ENCODE measurements around the gene ZNF280D. TPM values are rescaled to one million over a fixed set of nuclear protein-coding genes. Genes with fewer than 3 reads are reported as not detected.

Gene ZNF280D
- total RNA-seq, 2 donors from 2014 or later: 28.3 to 38.7 TPM

DNA sequence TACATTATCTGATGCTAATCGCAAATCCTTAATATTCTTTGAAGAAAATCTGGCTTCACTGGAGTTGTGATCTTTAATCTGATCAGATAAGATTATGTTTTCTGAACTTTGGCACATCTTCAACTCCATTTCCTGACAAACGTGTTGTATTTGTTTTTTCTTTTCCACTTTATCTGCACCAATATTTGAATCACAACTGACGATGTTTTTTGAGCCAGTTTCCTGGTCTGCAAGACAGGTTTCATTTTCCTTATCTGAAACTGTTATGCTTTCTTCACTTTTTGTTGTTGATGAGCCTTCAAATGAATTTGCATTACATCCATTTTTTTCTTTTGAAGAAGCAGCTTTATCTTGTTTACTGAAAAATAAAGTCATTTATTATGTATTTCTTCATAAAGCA, 101.5 kb downstream of the ZNF280D start:
- no peak for ATAC-seq

DNA sequence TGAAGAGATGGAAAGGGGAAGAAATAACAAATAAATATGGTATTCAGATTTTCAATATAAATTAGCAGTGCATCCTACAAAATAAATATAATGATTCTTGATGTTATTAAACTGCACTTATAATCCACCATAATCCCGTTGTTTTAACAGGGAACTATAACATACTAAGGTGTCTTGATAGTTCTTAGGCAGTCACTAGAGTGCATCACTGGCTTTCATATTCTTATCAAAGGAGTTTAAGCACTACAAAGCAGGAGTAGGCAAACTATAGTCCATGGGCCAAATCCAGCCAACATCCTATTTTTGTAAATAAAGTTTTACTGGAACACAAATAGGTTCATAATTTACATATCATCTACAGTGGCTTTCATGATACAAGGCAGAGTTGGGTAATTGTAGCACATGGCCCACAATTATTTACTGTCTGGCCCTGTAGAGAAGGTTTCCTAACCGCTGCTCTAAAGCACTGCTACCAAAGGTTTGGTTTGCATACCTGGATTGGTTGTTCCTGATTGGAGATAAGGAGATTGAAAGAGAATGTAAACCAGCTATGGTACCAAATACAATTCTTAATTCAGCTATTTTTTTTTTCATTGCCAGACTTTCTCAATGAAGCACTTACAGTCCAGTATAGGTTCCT, 104.3 kb downstream of the ZNF280D start:
- H3K9me3 ChIP-seq: no peaks in the 10 kb centered on the region
- H3K4me1 ChIP-seq: no peaks in the 10 kb centered on the region
- TF ChIP-seq POLR2A (IDR thresholded peaks at IDR 0.05): no peak
- TF ChIP-seq, protein P1, sequence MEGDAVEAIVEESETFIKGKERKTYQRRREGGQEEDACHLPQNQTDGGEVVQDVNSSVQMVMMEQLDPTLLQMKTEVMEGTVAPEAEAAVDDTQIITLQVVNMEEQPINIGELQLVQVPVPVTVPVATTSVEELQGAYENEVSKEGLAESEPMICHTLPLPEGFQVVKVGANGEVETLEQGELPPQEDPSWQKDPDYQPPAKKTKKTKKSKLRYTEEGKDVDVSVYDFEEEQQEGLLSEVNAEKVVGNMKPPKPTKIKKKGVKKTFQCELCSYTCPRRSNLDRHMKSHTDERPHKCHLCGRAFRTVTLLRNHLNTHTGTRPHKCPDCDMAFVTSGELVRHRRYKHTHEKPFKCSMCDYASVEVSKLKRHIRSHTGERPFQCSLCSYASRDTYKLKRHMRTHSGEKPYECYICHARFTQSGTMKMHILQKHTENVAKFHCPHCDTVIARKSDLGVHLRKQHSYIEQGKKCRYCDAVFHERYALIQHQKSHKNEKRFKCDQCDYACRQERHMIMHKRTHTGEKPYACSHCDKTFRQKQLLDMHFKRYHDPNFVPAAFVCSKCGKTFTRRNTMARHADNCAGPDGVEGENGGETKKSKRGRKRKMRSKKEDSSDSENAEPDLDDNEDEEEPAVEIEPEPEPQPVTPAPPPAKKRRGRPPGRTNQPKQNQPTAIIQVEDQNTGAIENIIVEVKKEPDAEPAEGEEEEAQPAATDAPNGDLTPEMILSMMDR (IDR thresholded peaks at IDR 0.05): no peak
- no peak for ATAC-seq
- WGBS, 2 donors: 95% methylated on average over 2 of the region's 2 CpGs
- H3K36me3 ChIP-seq (replicated peaks in 1 of 2; ENCODE audit: insufficient read depth in 1 of 2, low read depth in 2 of 2): no peaks in the 10 kb centered on the region
- H3K4me3 ChIP-seq: no peak overlapping the region
- no peak for DNase-seq
- H3K27ac ChIP-seq: no peak overlapping the region
- intact Hi-C loops (cut with DNase I): no loop called here
- H3K27me3 ChIP-seq: no peaks in the 10 kb centered on the region

More for the DNA sequence above, 101.5 kb downstream of the ZNF280D start:
- H3K9me3 ChIP-seq: no peaks in the 10 kb centered on the region
- H3K4me3 ChIP-seq: no peak overlapping the region
- no peaks in the 10 kb centered on the region for H3K27me3 ChIP-seq
- no peak for DNase-seq
- H3K36me3 ChIP-seq (replicated peaks in 1 of 2; ENCODE audit: insufficient read depth in 1 of 2, low read depth in 2 of 2): no peaks in the 10 kb centered on the region
- intact Hi-C loops (cut with DNase I): no loop called here
- no peaks in the 10 kb centered on the region for H3K4me1 ChIP-seq
- H3K27ac ChIP-seq: peak overlapping the region in 1 of 4 donors; percentile 33
- WGBS, 2 donors: 31 to 32% methylated on average over 3 of the region's 3 CpGs
- no peak for TF ChIP-seq POLR2A (IDR thresholded peaks at IDR 0.05)
- TF ChIP-seq, protein P1 (IDR thresholded peaks at IDR 0.05): no peak

DNA sequence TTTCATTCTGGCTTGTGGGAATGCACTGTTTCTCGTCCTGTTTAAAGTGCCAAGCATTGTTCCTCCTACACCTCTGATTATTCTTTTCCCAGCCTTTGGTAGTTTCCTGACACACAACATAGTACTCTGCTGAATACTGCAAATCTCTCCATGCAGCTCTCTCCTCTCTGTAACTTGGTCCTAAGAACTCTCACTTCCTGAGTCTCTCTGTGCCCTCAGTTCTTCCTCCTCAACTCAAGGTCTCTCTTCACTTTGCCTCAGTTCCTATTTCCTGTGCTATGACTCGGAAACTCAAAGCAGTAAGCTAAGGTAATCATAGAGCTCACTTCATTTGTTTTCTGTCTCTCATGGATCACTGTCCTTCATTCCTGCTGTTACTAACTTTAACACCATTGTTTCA, 113.4 kb downstream of the ZNF280D start:
- Histone ChIP-seq H3K9me3 (no peaks in the 10 kb centered on the region), H3K36me3 (replicated peaks in 1 of 2; ENCODE audit: insufficient read depth in 1 of 2, low read depth in 2 of 2) (no peaks in the 10 kb centered on the region), H3K27me3 (no peaks in the 10 kb centered on the region), H3K4me1 (no peaks in the 10 kb centered on the region), H3K4me3 (no peak overlapping the region), H3K27ac (no peak overlapping the region)
- no peak for ATAC-seq
- no peak for TF ChIP-seq POLR2A (IDR thresholded peaks at IDR 0.05)
- TF ChIP-seq, protein P1 (IDR thresholded peaks at IDR 0.05): no peak
- intact Hi-C loops (cut with DNase I): no loop called here
- 48 to 57% methylated on average over 2 of the region's 2 CpGs for WGBS, 2 donors
- no peak for DNase-seq

DNA sequence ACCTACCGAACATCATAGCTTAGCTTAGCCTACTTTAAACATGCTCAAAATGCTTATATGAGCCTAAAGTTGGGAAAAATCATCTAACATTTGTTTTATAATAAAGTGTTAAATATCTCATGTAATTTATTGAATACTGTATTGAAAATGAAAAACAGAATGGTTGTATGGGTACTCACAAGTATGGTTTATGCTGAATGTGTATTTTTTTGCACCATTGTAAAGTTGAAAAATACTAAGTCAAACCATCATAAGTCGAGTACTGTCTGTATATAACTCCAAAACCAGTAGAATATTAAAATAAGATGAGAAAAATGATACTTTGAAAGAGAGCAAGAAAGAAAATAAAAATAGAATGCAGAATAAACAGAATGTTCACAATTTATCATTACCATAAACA, 115.7 kb downstream of the ZNF280D start:
- H3K4me3 ChIP-seq: no peak overlapping the region
- no peaks in the 10 kb centered on the region for H3K4me1 ChIP-seq
- H3K27me3 ChIP-seq: no peaks in the 10 kb centered on the region
- no peaks in the 10 kb centered on the region for H3K9me3 ChIP-seq
- WGBS, 2 donors: 85 to 88% methylated on average over 2 of the region's 2 CpGs
- no peak for ATAC-seq
- no peak overlapping the region for H3K27ac ChIP-seq
- DNase-seq: no peak
- no peaks in the 10 kb centered on the region for H3K36me3 ChIP-seq (replicated peaks in 1 of 2; ENCODE audit: insufficient read depth in 1 of 2, low read depth in 2 of 2)
- TF ChIP-seq POLR2A (IDR thresholded peaks at IDR 0.05): no peak
- TF ChIP-seq, protein P1 (IDR thresholded peaks at IDR 0.05): no peak
- intact Hi-C loops (cut with DNase I): no loop called here

DNA sequence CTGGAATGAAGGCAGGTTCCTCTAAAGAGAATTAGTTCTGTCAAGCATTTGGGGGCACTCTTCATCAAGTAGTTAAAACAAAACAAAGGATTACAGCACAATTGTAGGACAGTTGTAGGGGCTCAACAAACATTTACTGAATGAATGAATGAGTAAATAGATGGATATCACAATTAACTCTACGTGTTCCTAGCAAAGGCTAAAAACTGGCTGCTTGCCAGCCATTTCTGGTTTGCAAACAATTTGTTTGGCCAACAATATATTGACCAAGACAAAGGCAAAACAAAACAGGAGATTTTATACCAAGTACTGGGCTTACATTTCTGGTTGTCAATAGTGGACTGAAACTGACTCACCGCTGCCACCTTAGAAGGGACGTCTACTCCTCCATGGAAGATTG, 116.8 kb downstream of the ZNF280D start:
- WGBS, 2 donors: 67 to 68% methylated on average over 3 of the region's 3 CpGs
- DNase-seq (no peak), ATAC-seq (no peak)
- intact Hi-C loops (cut with DNase I): no loop called here
- no peaks in the 10 kb centered on the region for H3K9me3 ChIP-seq
- TF ChIP-seq, protein P1 (IDR thresholded peaks at IDR 0.05): no peak
- no peak for TF ChIP-seq POLR2A (IDR thresholded peaks at IDR 0.05)
- no peak overlapping the region for H3K4me3 ChIP-seq
- no peaks in the 10 kb centered on the region for H3K4me1 ChIP-seq
- no peaks in the 10 kb centered on the region for H3K27me3 ChIP-seq
- no peak overlapping the region for H3K27ac ChIP-seq
- H3K36me3 ChIP-seq (replicated peaks in 1 of 2; ENCODE audit: insufficient read depth in 1 of 2, low read depth in 2 of 2): no peaks in the 10 kb centered on the region
